ENCODE results near the gene DUSP28. TPM values are rescaled to one million over a fixed set of nuclear protein-coding genes. Genes with fewer than 3 reads are reported as not detected.

Gene DUSP28
- total and polyA plus RNA-seq, 2 of the 13 experiments (the other 11 are each of a cell fraction or from before 2014, with no cell fraction given), result 5.2 to 8.6 TPM

- TF ChIP-seq ZNF562 (CRISPR knock-in tag; IDR thresholded peaks at IDR 0.05; ENCODE audit: borderline replicate concordance) (no peak), ZNF800 (CRISPR knock-in tag; IDR thresholded peaks at IDR 0.05) (no peak), ZKSCAN1 (IDR thresholded peaks at IDR 0.05; ENCODE audit: low read length) (no peak), NFE2L1 (CRISPR knock-in tag; IDR thresholded peaks at IDR 0.05; ENCODE audit: borderline replicate concordance) (no peak), KDM5B (CRISPR knock-in tag; IDR thresholded peaks at IDR 0.05; ENCODE audit: borderline replicate concordance) (peak; percentile 80), ZSCAN9 (CRISPR knock-in tag; IDR thresholded peaks at IDR 0.05; ENCODE audit: borderline replicate concordance) (peak; percentile 86; the same call in 1 of the 2 replicates), ZHX1 (CRISPR knock-in tag; IDR thresholded peaks at IDR 0.05; ENCODE audit: low read depth) (no peak), PRDM4 (CRISPR knock-in tag; IDR thresholded peaks at IDR 0.05; ENCODE audit: borderline replicate concordance) (no peak), KDM2A (CRISPR knock-in tag; IDR thresholded peaks at IDR 0.05; ENCODE audit: borderline replicate concordance, low read depth) (peak; percentile 92), NFIC (IDR thresholded peaks at IDR 0.05; ENCODE audit: low read length) (no peak), USF2 (IDR thresholded peaks at IDR 0.05; ENCODE audit: low read depth, low read length) (no peak), USF2 (CRISPR knock-in tag; IDR thresholded peaks at IDR 0.05; ENCODE audit: borderline replicate concordance) (no peak)
Measured at GRCh38 chr2:240565333-240566202, 5.4 kb downstream of the DUSP28 start (continued).
